ENCODE data around the gene NELL2. TPM values are rescaled to one million over a fixed set of nuclear protein-coding genes. Genes with fewer than 3 reads are reported as not detected.

The NELL2 gene
- polyA plus RNA-seq, 1 experiment, result 0.43 TPM

- no peak for TF ChIP-seq CTCF (IDR thresholded peaks at IDR 0.05; ENCODE audit: low read depth, low read length)
- no peak overlapping the region for H3K27ac ChIP-seq (ENCODE audit: low read depth, low read length)
- H3K27me3 ChIP-seq (ENCODE audit: control insufficient read depth, insufficient read depth, low read length), result no peaks in the 10 kb centered on the region
- no peaks in the 10 kb centered on the region for H3K9me3 ChIP-seq (ENCODE audit: control insufficient read depth, insufficient read depth, low read length)
- H3K4me3 ChIP-seq (ENCODE audit: low read depth, low read length), result no peak overlapping the region
- CTCF ChIA-PET, result no interaction called here
- DNase-seq (ENCODE audit: low read depth, low spot score), result no peak
- POLR2A ChIA-PET, result no interaction called here
Observed at GRCh38 chr12:44709166-44709565, 166.9 kb downstream of the NELL2 start.

- Histone ChIP-seq H3K4me3 (ENCODE audit: low read depth, low read length) (no peak overlapping the region), H3K27ac (ENCODE audit: low read depth, low read length) (no peak overlapping the region), H3K27me3 (ENCODE audit: control insufficient read depth, insufficient read depth, low read length) (no peaks in the 10 kb centered on the region), H3K9me3 (ENCODE audit: control insufficient read depth, insufficient read depth, low read length) (no peaks in the 10 kb centered on the region)
- no peak for TF ChIP-seq CTCF (IDR thresholded peaks at IDR 0.05; ENCODE audit: low read depth, low read length)
- DNase-seq (ENCODE audit: low read depth, low spot score), result no peak
- ChIA-PET CTCF (no interaction called here), POLR2A (no interaction called here)
Observed at GRCh38 chr12:44708218-44708617, 167.9 kb downstream of the NELL2 start.

- ChIA-PET POLR2A (no interaction called here), CTCF (no interaction called here)
- Histone ChIP-seq H3K27ac (ENCODE audit: low read depth, low read length) (no peak overlapping the region), H3K4me3 (ENCODE audit: low read depth, low read length) (no peak overlapping the region), H3K9me3 (ENCODE audit: control insufficient read depth, insufficient read depth, low read length) (no peaks in the 10 kb centered on the region), H3K27me3 (ENCODE audit: control insufficient read depth, insufficient read depth, low read length) (no peaks in the 10 kb centered on the region)
- no peak for DNase-seq (ENCODE audit: low read depth, low spot score)
- TF ChIP-seq CTCF (IDR thresholded peaks at IDR 0.05; ENCODE audit: low read depth, low read length), result no peak
Observed at GRCh38 chr12:44703182-44703910, 172.8 kb downstream of the NELL2 start.

- no peak for DNase-seq (ENCODE audit: low read depth, low spot score)
- no peaks in the 10 kb centered on the region for H3K9me3 ChIP-seq (ENCODE audit: control insufficient read depth, insufficient read depth, low read length)
- POLR2A ChIA-PET, result no interaction called here
- no peak overlapping the region for H3K27ac ChIP-seq (ENCODE audit: low read depth, low read length)
- H3K27me3 ChIP-seq (ENCODE audit: control insufficient read depth, insufficient read depth, low read length), result no peaks in the 10 kb centered on the region
- TF ChIP-seq CTCF (IDR thresholded peaks at IDR 0.05; ENCODE audit: low read depth, low read length), result no peak
- CTCF ChIA-PET, result no interaction called here
- no peak overlapping the region for H3K4me3 ChIP-seq (ENCODE audit: low read depth, low read length)
Observed at GRCh38 chr12:44697511-44697910, 178.6 kb downstream of the NELL2 start.

- TF ChIP-seq CTCF (IDR thresholded peaks at IDR 0.05; ENCODE audit: low read depth, low read length), result no peak
- ChIA-PET CTCF (no interaction called here), POLR2A (no interaction called here)
- Histone ChIP-seq H3K4me3 (ENCODE audit: low read depth, low read length) (no peak overlapping the region), H3K9me3 (ENCODE audit: control insufficient read depth, insufficient read depth, low read length) (no peaks in the 10 kb centered on the region), H3K27me3 (ENCODE audit: control insufficient read depth, insufficient read depth, low read length) (no peaks in the 10 kb centered on the region), H3K27ac (ENCODE audit: low read depth, low read length) (no peak overlapping the region)
- no peak for DNase-seq (ENCODE audit: low read depth, low spot score)
Observed at GRCh38 chr12:44696542-44696941, 179.6 kb downstream of the NELL2 start.
